Fibroblast of the aortic adventitia (primary cell): Measurements from ENCODE around the gene ZFP36. TPM values are rescaled to one million over a fixed set of nuclear protein-coding genes. Genes with fewer than 3 reads are reported as not detected.

Experiments used
- DNase-seq: peaks from one replicate; pipeline ENCODE4 v3.0.0-alpha.2; 2010; ENCODE audit warnings: low read depth
- H3K4me3 ChIP-seq: 2 replicates; pipeline ENCODE4 v1.5.1; 2011; ENCODE audit warnings: low read depth, mild to moderate bottlenecking, control low read depth, low read length, moderate library complexity
- CTCF ChIP-seq: IDR thresholded peaks from 2 replicates; pipeline ENCODE4 v1.5.1; 2011; ENCODE audit warnings: mild to moderate bottlenecking, low read length, control low read depth, inconsistent platforms; ENCODE audit not compliant: insufficient read depth
- total RNA-seq: library from RNA; depleted of rRNA; stranded (reverse); fragments of >200 nt; gene quantifications from 2 replicates; pipeline ENCODE4 v1.2.3, GENCODE V29; 2012; ENCODE audit warnings: low replicate concordance

Gene ZFP36
- total RNA-seq, 1 donor = 18.3 TPM

GRCh38 chr19:39430675-39431593 lies 24.3 kb downstream of the ZFP36 start:
- TF ChIP-seq CTCF = no peak

GRCh38 chr19:39432677-39433025 lies 26.0 kb downstream of the ZFP36 start:
- no peak for DNase-seq
- H3K4me3 ChIP-seq = no peak overlapping the region
- TF ChIP-seq CTCF = no peak

More at GRCh38 chr19:39430675-39431593, 24.3 kb downstream of the ZFP36 start:
- peak; percentile 86 for DNase-seq
- H3K4me3 ChIP-seq = no peak overlapping the region

- TF ChIP-seq CTCF = no peak
- no peak overlapping the region for H3K4me3 ChIP-seq
- DNase-seq = no peak
Measured at GRCh38 chr19:39433480-39434079, 26.9 kb downstream of the ZFP36 start.

- H3K4me3 ChIP-seq = peak overlapping the region; percentile 94
- DNase-seq = no peak
- no peak for TF ChIP-seq CTCF
Measured at GRCh38 chr19:39434123-39435076, 27.8 kb downstream of the ZFP36 start.

- DNase-seq = peak; percentile 95
Measured at GRCh38 chr19:39435499-39436349, 29.1 kb downstream of the ZFP36 start, which contains the start of gene RPS16. Gene RPS16 (minus strand): TSS chr19:39435949. CDS start chr19:39435895, 54 bp downstream.

More at GRCh38 chr19:39435499-39436349, 29.1 kb downstream of the ZFP36 start, which contains the start of gene RPS16:
- TF ChIP-seq CTCF = no peak
- H3K4me3 ChIP-seq = peak within 1 kb of the TSS; percentile 94
